ENCODE measurements around the gene TPI1. TPM values are rescaled to one million over a fixed set of nuclear protein-coding genes. Genes with fewer than 3 reads are reported as not detected.
"Not testable (repeated sequence)": the region's sequence is repeated elsewhere in the genome, so short reads cannot be mapped to it uniquely, and the experiment has no call there.

TPI1 gene
- total RNA-seq, 1 donor from 2014 or later = 383 TPM

DNA sequence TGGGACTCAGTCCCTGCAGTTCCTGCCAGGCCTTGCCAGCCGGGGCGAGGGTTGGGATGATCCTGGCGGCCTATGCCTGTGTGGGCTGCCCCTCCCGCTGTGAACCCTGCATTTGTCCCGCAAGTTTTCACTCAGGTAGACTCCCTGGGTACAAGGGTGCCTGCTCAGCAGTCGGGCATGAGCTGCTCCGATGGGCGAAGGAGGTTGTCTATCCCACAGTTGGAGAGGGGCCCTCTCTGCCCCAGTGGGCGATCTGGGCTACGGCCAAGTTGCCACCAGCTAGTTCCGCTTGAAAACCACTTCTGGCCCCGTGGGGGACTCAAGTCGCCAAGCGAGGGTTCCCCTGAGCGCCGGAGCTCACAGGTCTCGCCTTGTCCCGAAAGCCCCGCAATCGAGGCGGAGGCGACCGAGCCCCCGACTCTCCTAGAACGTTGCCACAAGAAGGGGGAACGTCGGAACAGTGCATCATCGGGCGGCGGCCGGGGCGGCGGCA is 365 bp upstream of the TPI1 start:
- no peak for DNase-seq (ENCODE audit: low spot score)

DNA sequence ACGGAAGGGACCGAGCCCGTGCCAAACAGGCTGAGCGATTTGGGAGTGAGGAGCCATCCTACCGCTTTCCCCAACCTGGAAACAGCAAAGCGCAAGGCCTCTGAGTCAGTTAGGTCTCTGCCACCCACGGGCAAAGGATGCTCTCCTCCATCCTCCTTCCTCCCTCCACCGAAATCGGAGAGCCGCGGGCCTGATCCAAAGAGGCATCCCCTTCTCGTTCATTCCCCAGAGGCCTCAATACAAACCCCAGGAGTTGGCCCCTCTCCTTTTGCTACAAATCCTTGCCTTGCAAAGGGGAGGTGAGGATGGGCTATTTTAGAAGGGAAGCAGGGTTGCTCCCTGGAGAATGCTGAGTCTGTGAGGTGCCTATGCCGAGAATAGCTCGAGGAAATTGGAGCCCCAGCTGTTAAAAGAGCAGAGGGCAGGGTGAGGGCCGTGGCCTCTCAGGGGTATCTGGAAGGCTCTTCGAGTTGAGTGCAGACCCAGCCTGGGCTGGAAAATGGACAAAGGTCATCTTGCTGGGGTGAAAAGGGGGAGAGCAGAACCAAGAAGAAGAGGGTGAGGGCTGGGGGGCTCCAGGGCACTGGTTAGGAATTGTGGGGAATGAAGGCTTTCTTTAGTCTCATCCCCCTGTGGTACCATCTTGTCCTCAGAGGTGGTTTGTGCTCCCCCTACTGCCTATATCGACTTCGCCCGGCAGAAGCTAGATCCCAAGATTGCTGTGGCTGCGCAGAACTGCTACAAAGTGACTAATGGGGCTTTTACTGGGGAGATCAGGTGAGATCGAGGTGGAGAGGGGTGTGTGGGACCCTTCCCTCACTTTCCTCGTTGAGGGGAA is 1.1 kb downstream of the TPI1 start:
- no peak for DNase-seq (ENCODE audit: low spot score)

DNA sequence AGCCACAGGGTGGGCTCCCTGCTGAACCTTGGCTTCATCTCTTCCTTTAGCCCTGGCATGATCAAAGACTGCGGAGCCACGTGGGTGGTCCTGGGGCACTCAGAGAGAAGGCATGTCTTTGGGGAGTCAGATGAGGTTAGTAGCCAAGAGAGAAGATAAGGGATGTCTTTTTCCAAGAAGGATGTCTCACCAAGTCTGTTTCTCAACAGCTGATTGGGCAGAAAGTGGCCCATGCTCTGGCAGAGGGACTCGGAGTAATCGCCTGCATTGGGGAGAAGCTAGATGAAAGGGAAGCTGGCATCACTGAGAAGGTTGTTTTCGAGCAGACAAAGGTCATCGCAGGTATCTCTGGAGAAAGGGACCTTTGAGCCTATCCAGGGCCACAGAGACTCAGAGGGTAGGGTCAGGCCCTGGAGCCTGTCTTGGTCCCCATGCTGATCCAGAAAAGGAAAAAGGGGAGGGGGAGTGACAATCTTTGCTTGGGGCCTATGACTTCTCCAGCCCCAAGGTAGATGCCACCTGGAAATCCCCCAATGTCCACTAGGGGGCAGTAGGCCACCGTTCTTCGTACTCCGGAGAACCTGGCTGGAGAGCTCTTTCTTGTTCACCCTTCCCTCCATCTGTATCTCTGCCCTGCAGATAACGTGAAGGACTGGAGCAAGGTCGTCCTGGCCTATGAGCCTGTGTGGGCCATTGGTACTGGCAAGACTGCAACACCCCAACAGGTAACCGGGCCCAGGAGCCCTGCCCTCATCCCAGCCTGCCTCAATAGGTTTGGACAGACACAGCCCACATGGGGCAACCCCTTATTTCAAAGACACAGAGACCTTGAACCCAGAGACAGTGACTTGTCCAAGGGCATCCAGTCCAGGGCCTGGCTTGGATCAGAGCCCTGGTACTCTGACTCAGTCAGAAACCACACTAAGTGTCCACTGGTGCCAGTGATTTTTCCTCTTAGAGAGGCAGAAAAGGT is 2.0 kb downstream of the TPI1 start:
- no peak for DNase-seq (ENCODE audit: low spot score)

DNA sequence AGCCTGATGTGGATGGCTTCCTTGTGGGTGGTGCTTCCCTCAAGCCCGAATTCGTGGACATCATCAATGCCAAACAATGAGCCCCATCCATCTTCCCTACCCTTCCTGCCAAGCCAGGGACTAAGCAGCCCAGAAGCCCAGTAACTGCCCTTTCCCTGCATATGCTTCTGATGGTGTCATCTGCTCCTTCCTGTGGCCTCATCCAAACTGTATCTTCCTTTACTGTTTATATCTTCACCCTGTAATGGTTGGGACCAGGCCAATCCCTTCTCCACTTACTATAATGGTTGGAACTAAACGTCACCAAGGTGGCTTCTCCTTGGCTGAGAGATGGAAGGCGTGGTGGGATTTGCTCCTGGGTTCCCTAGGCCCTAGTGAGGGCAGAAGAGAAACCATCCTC is 3.0 kb downstream of the TPI1 start:
- DNase-seq (ENCODE audit: low spot score) = not testable (repeated sequence)

DNA sequence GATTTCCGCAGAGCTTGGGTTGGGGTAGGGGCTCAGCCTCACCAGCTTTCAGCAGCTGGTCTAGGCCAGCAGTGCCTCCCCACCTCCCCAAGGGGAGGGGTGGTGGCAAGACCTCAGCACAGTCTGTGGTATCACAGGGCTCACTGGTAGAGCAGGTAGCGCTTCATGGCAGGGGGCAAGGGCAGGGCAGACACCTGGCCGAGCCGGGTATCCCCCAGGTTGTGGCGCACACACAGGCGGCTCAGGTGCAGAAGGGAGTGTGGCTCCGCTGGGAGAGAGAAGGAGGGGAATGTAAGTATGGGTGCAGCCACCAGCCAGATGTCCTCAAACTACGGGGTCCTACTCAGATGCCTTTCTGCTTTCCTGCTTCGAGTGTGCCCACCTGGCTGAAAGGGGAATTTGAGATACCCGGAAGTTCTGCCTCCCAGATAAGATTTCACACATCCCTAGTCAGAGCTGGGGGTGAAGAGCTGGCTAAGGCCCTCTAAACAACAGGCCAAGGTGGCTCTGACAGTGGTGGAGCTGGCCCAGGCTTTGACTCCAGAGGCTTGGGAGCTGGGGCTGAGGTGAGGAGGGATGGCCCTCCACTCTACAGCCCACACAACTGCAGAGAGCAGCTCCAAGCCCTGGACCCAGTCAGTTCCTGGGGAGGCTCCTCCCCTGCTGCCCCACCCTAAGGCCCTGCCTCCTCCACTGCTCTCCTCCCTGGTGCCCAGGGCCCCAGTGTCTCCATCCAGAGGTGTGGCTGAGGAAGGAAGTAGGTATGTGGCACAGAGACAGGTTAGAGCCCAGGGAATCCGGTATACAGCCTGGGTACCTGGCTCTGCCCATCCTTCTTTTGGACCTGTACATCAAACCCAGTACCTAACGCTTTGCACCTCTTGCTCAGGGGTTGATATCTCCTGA is 4.0 kb downstream of the TPI1 start:
- no peak for DNase-seq (ENCODE audit: low spot score)

DNA sequence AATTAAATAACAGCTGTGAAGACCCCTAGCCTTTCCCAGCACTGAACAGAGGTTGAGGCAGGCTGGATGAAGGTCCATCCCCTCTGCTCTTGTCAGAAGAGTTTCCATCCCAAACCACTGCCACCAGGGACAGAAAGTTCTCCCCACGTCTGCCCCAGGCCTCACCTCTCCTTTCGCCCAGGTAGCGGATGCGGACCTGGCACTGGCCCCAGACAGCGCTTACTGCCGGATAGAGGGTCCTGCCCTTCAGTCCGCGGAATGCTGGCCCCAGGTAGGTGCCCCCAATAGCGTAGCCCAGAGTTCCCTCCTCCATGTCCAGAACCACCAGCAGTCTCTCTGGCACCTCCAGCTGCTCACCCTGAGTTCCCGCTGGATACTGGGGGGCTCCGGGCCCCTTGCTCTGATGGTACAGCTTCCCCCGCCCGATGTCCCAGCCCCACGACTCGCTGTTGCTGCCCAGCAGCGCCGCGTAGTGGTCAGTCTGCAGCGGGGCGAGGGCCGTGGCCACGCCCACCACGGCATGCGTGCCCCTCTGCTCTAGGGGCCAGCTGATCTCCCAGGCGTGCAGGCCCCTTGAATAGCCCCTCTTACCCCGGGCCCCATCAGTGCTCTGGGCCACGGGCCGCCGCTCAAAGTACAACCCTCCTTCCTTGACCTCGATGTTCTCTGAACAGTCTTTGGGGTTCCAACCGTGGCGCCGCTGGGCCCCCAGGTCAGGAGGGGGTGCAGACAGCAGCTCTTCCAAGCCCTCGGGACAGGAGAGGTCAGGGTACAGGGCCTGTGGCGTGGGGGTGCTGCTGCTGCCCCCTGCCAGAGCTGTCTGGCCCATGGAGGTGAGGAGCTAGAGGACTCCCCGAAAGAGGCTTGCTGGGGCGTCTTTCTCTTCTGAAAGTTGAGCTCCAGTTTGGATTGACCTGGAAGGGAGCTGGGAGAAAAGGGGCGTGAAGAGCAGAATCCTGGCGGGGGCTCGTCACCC is 5.0 kb downstream of the TPI1 start:
- DNase-seq (ENCODE audit: low spot score) = peak; percentile 93

DNA sequence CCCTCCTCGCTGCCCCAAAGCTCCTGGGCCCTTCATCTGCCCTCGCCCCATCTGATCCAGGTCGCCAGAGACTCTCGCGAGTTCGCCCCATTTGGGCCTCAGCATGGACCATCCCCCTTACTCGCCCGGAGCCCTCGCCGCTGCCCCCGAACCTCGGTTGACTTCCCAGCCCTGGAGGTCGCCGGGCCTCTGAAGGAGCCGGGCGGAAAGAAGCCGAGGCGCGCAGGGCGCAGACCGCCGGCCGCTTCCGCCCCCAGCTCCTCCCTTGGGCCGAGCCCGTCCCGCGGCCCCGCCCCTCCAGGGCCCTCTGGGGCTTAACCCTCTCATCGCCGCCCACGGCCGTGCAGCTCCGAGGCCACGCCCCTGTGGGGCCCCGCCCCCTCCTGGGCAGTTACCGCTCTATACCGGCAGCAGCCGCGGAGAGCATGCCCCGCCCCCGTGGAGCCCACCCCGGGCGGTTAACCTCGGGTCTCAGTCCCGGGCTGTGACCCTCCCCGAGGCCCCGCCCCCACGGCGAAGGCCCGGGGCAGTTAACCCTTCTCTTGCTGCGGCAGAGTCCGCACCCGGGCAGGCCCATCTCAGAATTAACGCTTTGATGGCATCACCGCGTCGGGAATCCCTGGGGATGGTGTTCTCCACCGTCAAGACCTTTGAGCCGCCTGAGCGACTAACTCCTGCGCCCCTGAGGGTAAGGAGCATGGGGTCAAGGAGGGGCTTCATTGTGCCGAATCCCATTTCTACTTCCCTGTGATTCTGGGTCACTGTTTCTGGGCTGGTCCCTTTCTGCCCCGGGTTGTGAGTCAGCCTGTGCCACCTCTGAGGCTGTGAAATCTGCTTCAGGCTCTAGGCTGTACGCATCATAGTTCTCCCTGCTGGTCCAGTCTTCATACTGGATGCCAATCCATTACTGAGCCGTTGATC is 6.0 kb downstream of the TPI1 start, which contains the start of gene SPSB2:
TSS of gene SPSB2 (minus strand) at position 210 of the 921 bp plus-strand sequence. CDS start 402 bp downstream, outside the sequence.
- DNase-seq (ENCODE audit: low spot score) = peak; percentile 99

DNA sequence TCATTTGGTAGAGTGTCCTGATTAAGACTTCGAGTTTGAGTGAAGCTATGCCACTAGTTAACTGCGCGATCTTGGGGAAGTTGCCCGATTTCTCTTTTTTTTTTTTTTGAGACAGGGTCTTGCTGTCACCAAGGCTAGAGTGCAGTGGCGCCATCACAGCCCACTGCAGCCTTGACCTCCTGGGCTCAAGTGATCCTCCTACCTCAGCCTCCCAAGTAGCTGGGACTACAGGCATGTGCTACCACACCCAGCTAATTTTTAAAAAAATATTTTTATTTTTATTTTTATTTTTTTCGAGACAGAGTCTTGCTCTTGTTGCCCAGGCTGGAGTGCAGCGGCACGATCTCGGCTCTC is 6.7 kb downstream of the TPI1 start:
- DNase-seq (ENCODE audit: low spot score) = not testable (repeated sequence)

DNA sequence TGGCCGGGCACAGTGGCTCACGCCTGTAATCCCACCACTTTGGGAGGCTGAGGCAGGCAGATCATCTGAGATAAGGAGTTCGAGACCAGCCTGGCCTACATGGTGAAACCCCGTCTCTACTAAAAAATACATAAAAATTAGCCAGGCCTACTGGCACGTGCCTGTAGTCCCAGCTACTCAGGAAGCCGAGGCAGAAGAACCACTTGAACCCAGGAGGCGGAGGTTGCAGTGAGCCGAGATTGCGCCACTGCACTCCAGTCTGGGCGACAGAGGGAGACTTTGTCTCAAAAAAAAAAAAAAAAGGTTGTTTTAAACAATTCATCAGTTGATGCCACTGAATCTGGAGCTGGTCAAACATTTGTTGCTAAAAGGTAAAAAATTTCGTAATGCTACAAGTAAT is 12.5 kb downstream of the TPI1 start:
- not testable (repeated sequence) for DNase-seq (ENCODE audit: low spot score)

DNA sequence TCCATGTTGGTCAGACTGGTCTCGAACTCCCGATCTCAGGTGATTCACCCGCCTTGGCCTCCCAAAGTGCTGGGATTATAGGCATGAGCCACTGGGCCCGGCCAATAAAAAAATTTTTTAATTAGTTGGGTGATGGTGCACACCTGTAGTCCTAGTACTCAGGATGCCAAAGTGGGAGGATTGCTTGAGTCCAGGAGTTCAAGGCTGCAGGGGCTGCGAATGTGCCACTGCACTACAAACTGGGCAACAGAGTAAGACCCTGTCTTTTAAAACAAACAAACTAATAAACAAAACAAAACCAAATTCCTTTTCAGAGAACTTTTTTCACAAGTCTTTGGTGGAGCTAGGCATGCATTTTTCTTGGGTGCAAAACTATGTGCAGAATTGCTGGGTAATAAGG is 15.9 kb downstream of the TPI1 start:
- no peak for DNase-seq (ENCODE audit: low spot score)

DNA sequence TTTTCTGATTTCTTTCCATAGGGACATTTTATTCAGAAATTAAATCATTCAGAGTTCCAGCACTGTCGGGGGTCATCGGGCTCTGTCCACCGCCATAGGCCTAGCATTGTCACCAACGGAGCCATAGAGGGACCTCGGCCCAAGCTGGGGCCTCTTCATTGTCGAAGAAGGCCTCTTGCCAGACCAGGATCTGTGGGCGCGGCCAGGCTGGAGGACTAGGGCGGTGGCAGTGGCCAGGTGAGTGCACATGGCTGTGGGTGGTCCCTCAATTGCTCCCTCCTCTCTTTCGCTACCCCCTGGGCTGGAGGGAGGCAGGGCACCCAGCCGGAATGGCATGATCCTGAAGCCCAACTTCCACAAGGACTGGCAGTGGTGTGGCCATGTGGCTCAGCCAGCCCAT is 16.4 kb downstream of the TPI1 start:
- DNase-seq (ENCODE audit: low spot score) = no peak

DNA sequence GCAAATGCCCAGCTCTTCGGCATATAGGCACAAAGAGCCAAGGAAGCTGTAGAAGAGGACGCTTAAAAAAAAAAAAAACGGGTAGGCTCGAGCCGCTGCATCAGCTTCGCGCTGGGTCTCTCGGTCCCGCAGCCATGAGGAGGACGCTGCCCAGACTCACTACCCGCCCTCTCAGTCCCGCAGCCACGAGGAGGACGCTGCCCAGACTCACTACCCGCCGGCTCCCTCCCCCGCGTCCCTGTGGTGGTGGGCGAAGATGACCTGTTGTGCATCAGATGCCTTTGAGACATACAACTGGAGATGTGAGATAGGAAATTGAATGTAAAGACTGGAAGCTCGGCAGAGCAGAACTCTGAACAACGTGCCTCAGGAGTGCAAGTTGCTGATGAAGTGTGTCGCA is 17.2 kb downstream of the TPI1 start:
- DNase-seq (ENCODE audit: low spot score) = no peak

DNA sequence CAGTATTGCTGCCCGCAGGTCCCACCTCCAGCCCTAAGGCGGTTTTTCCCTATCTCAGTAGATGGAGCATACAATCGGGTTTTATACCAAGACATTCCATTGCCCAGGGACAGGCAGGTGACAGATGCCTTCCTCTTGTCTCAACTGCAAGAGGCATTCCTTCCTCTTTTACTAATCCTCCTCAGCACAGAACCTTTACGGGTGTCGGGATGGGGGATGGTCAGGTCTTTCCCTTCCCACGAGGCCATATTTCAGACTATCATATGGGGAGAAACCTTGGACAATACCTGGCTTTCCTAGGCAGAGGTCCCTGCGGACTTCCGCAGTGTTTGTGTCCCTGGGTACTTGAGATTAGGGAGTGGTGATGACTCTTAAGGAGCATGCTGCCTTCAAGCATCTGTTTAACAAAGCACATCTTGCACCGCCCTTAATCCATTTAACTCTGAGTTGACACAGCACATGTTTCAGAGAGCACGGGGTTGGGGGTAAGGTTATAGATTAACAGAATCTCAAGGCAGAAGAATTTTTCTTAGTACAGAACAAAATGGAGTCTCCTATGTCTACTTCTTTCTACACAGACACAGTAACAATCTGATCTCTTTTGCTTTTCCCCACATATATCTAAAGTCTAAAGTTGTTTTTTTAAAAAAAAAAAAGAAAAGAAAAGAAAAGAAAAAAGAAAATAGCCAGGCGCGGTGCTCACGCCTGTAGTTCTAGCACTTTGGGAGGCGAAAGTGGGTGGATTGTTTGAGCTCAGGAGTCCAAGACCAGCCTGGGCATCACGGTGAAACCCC is 19.1 kb downstream of the TPI1 start:
- DNase-seq (ENCODE audit: low spot score) = not testable (repeated sequence)

DNA sequence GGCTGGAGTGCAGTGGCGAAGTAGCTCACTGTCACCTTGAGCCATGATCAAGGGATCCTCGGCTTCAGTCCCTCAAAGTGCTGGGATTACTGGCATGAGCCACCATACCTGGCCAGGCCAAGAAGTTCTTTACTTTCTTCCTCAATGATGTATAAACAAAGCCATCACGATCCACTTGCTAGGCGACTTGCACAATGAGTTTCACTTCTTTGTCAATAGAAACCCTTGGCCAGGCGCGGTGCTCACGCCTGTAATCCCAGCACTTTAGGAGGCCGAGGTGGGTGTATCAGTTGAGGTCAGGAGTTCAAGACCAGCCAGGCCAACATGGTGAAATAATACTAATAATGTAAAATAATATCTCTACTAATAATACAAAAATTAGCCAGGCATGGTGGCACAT is 20.1 kb downstream of the TPI1 start:
- DNase-seq (ENCODE audit: low spot score) = no peak

DNA sequence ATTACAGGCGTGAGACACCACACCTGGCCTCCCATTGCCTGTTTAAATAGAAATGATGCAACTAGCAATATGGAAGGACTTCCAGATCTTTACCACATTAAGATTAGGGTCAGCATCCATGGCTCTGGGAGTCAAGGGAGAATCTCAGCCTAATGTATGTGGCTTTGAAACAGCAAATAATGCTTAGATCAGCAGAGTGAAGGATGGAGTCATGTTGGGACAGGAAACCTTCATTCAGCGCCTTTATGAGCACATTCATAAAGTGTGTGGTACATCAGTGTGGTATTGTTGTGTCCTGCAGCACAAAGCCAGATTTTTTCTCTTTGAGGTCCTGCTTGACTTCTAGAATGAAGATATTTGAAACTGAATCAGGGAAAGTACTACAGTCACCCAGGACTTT is 21.0 kb downstream of the TPI1 start:
- DNase-seq (ENCODE audit: low spot score) = no peak

DNA sequence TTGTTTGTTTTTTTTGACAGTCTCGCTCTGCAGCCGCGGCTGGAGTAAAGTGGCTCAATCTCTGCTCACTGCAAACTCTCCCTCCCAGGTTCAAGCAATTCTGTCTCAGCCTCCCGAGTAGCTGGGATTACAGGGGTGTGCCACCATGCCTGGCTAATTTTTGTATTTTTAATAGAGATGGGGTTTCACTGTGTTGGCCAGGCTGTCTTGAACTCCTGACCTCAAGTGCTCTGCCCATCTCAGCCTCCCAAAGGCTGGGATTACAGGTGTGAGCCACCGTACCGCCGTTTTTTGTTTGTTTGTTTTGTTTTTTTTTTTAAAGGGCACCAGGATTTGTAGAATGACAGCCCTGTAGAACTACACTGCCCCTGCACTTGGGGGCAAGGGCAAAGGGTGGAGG is 21.5 kb downstream of the TPI1 start:
- not testable (repeated sequence) for DNase-seq (ENCODE audit: low spot score)

DNA sequence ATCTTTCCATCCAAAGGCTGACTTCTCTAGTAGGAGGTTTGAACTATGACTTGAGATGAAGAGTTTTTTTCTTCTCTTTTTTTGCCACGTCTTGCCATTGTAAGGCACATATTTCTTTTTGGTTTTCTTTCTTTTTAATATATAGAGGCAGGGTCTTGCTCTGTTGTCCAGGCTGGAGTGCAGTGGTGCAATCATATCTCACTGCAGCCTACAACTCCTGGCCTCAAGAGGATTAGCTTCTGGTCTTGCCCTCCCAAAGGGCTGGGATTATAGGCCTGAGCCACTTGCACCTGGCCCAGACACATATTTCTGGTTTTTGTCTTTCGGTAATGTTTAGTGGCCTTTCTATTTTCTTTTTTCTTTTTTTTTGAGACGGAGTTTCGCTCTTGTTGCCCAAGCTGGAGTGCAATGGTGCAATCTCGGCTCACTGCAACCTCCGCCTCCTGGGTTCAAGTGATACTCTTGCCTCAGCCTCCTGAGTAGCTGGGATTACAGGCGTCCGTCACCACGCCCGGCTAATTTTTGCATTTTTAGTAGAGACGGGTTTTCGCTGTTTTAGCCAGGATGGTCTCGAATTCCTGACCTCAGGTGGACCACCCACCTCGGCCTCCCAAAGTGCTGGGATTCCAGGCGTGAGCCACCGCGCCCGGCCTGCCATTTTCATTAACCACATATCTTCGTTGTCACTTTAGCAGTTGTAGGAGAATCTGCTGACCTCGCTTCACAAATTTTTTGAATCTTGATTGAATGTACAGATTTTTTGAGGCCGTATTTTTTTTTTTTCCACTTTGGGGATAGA is 22.6 kb downstream of the TPI1 start:
- DNase-seq (ENCODE audit: low spot score) = not testable (repeated sequence)
